GM21528 (cell line): ENCODE data around the gene PIP4P1.

Experiments
- ATAC-seq: cut with Tn5 transposase; IDR thresholded peaks from one replicate; pipeline ENCODE4 v1.9.1; 2021; ENCODE audit warnings: mild to moderate bottlenecking, moderate library complexity; ENCODE audit not compliant: unreplicated experiment, low FRiP score

The PIP4P1 gene

GRCh38 chr14:20412876-20413743 is 48.1 kb downstream of the PIP4P1 start, which contains the start of gene TEP1:
Gene TEP1, minus strand, starts transcription at chr14:20413501. Its CDS starts 5,062 bp downstream, at chr14:20408439.
- peak; percentile 77 for ATAC-seq

GRCh38 chr14:20412411-20412810 is 48.8 kb downstream of the PIP4P1 start:
- ATAC-seq = peak; percentile 65

GRCh38 chr14:20409226-20409625 is 52.0 kb downstream of the PIP4P1 start:
- ATAC-seq = no peak
